Measurements from ENCODE around the gene RAMAC.
"Not testable (repeated sequence)": the region's sequence is repeated elsewhere in the genome, so short reads cannot be mapped to it uniquely, and the experiment has no call there.

RAMAC gene

DNA sequence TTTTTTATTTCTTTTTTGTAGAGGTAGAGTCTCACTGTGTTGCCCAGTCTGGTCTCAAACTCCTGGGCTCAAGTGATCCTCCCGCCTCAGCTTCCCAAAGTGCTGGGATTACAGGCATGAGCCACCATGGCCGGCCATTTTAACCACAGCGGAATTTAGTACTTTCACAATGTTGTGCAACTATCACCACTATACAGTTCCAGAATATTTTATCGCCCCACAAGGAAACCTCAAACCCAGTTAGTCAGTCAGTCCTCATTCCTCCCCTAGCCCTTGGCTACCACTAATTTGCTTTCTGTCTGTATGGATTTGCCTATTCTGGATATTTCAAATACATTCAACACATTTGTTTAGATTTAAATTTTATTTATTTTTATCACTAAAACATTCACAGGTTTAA, 17.9 kb upstream of the RAMAC start:
- no peak for DNase-seq (ENCODE audit: low read depth)

DNA sequence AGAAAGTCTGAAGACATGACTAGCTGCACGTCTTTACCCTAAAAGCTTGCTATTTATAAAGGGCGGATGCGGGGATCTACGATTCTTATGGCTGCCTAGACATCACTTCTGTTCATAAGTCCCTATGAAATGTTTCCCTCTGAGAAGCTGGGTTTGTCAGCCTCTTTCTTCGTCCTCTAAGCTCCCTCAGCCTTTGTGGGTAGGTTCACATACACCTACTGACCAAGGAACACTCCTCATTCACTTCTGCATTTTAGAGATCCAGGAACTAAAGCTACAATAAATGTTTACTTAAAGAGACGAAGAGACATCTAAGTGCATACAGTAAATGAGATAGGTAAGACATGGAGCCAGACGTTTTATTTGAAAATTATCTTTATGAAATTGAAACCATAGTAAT, 16.7 kb upstream of the RAMAC start:
- DNase-seq (ENCODE audit: low read depth), result no peak

DNA sequence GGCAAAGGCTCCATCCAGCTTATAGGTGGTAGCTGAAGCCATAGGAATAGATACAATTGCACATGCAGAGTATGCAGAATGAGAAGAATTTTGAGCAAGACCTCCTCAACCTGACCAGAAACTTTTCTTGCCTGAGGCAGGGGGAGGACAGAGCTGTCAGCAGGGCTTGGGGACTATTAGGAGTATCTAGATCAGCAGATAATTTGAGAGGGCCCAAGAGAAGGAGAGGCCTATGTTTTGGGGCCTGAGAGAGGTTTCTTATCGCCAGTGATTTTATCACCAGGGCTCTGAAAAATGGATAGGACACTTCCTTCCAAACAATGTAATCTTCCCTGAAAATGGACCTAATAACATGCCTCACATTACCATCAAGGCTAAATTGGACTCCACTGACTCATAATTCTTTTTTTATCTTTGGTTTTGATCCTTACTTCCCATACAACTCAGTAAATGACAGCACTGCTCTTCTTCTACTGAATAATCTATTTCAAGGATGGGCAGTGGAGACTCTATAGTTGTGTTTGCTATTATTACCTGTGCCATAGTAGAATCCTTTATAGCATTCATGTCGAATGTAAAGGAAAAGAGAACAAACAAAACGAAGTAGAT, 15.8 kb upstream of the RAMAC start:
- DNase-seq (ENCODE audit: low read depth), result no peak

DNA sequence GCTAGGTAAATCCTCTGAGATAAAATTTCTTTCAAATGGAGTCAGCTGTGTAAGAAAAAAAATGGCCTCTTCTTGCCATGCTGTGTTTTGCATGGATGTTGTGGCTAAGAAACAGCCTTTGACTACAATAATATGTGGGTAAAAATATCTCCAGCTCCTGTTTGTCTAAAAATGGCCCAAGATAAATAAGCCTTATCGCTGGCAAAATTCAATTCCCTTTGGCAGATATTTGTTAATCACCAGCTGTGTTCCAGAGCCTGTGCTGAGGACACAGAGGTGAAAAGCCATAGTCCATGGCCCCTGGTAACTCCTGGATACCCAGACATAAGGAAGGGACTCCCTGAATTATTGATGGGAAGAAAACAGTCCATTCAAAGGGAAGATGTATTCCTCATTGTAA, 15.3 kb upstream of the RAMAC start:
- no peak for DNase-seq (ENCODE audit: low read depth)

DNA sequence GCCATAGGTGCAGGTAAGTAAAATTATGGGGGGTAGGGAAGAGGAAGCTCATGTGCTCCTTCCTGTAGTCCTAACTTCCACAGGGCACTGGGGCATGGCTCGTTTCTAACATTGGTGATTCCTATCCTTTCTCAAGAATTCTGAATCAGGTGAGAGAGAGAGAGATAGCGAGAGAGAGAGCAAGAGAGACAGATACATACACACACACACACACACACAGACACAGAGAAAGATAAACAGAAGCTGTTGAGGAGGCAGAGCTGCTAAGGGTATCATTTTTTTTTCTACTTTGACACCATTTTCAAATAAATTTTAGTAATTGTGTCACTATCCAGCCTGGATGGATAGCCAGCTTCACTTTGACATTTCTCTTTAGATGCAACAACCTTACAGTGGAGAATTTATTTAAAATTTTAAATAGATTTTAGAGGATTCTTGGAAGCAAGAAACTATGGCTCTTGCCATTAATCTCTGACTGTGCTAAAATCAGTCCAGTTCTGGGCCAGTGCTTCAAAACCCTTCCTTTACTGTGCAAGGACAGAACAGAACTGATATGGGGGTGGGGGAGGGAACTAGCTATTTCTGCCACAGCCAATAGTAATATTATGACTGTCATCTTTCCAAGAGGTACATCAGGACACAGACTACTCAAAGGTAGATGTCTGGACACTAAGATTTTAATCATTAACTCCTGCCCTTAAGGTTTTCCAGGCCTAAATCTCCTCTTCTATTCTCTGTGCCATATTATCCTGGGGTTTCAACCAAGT, 14.6 kb upstream of the RAMAC start:
- DNase-seq (ENCODE audit: low read depth), result no peak

DNA sequence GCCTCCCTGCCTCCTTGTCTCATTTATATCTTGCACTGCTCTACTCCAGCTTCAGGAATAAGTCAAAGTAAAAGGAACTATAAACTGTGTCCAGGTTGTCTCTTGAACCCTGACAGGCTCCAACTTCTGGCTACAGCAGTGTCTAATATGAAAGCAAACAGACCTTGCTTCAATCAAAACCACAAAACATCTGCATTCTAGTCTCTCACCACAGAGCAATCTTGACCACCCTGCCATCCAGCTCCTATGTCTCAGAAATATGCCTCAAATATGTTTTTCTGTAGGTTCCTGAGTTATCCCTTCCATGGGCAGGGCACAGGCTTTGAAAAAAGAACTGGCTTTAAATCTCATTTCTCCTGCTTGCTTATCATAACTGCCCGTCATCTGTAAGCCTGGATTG, 13.0 kb upstream of the RAMAC start:
- no peak for DNase-seq (ENCODE audit: low read depth)

DNA sequence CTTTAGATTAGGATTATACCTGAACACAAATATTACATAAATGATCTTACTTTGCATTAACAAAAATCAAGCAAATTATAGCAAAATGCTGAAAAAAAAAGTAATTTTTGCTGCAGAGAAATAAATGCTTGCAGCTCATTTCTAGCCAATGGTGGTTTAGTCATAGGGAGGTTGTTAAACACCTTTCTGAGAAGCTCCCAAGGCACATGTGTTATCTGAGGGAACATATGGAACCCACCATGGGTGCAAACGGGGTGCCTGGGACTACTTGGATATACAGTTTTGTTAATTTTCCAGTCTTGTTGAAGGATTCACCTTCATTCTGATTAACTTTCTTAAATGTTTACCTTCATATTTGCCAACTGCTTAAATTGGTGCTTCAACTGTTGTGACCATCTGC, 8.9 kb upstream of the RAMAC start:
- no peak for DNase-seq (ENCODE audit: low read depth)

DNA sequence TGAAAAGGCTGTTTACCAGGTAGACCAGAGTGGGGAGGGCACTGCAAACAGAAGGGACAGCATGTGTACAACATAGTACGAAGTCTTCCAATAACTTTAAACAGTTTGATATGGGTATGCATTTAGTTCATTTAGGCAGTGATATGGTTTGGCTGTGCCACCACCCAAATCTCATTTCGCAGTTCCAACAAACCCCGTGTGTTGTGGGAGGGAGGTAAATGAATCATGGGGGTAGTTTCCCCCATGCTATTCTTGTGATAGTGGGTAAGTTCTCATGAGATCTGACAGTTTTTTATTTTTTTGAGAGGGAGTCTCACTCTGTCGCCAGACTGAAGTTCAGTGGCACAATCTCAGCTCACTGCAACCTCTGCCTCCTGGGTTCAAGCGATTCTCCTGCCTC, 7.6 kb upstream of the RAMAC start:
- no peak for DNase-seq (ENCODE audit: low read depth)

DNA sequence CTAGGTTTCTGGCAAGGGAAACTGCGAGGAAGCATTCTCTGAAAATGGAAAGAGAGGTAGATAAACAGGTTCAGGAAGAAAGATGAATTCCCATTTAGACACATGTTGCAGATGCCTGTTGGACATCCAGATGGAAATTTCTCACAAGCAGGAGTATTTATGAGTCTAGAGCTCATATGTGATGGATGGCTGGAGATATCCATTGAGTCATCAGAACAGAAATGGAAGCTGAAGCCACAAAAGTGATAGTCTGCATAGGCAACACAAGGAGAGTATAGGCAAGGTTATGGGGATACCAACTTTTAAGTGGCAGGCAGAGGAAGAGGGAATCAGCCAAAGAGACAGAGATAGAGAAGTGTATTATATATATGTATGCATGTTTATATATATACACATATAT, 6.3 kb upstream of the RAMAC start:
- no peak for DNase-seq (ENCODE audit: low read depth)

DNA sequence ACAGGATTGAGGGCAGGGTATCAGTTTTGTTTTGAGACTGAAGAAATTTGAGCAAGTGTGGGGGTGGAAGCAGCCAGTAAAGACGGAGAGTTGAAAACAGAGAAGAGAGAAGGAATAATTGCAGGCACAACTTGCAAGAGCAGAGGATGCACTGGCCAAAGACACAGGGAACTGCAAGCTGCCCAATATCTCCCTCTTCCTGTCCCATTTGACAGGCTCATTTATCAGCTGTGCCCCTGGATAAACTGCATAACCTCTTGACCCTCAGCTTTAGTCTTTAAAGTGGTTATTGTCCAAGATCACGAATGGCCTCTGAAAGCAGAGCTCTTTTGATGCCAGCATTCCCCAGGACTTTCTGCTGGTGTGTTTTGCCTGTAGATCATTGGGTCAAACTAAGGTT, 5.0 kb upstream of the RAMAC start:
- no peak for DNase-seq (ENCODE audit: low read depth)

DNA sequence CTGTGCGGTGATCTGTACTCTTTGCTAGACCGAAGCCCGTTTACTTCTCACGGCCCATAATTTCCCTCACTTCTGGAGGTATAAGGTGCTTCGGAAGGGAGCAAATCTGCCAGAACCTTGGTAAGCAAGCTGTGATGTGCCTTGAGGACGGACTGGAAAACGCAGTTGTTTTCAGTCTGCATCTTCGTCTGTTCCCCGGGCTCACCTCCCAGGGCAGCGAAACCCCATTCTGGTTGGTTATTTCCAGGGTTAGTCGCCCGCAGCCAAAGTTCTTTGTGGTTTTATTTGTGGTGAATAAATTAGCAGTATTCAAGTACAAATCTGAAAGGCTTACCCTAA, 401 bp downstream of the RAMAC start:
- DNase-seq (ENCODE audit: low read depth), result no peak

DNA sequence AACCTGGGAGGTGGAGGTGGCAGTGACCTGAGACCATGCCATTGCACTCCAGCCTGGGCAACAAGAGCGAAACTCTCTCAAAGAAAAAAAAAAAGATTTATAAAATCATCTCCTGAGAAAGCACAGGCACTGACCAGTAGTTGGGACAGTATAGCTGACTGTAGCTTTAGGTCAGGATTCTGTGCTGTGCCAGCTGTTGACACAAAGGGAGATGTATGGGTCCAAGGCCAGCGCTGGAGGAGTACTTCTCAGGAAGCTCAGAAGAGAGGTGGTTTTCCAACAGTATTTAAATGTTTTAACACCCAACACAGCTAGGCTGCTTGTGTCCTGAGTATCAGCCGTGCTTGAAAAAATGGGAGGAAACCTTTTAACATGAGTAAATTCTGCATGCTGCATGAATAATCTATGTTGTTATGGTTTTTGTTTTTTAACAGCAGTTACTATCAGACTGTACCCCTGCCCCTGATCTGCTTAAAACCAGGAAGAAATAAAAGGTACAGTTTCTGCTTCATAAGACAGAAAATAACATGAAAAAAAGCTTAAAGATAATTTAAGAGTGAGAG, 6.5 kb downstream of the RAMAC start:
- DNase-seq (ENCODE audit: low read depth), result no peak

DNA sequence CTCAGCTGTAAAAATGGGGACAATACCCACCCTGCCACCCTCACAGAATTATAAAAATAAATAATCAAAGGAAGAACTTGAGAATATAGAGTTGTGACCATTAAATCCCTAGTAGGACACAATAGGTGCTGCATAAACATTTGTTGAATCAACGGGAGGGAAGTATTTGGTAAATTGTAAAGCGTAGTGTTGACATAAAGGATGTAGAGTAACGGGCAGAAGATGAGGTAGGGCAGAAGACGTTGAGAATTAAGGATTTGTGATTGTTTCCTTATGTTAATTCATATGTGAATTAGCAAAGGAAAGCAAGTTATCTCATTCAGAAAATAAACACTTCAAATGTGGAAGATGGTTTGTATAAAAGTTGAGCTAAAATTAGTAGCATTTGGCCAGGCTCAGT, 7.1 kb downstream of the RAMAC start:
- no peak for DNase-seq (ENCODE audit: low read depth)

DNA sequence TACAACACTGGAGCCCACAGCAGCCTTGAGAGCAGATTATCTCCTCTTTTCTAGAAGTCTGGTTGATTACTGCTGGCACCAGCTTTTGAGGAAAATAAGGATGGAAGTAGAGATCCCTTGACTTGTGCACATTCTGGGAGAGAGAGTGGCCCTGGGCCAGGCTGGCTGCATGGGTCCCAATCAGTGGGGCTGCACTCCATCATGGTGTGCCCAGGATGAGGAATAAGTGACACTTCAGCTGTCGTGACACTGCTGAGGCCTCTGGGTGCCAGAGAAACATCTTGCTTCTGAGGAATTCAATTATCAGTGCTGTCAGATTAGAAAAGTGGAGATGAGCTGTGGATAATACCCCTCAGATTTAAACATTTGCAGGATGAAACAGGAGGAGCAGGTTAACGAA, 9.1 kb downstream of the RAMAC start:
- no peak for DNase-seq (ENCODE audit: low read depth)

DNA sequence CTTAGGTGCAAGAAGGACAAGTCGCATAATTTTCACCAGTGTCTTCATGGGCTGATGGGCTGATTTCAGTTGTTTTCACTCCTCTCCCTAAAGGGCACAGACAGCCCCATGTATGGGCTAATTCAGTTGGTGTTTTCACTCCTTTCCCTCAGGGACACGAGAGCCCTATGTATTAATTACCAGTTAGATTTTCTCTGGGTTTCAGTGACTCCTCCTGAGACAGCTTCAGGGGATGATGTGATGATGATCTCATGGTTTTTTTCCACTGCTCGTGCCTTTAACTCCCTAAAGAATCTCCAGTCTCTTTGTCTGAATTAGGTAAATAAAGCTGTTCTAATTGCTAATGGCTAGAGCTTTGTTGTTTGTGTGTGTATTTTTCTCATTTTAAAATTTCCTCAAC, 9.9 kb downstream of the RAMAC start:
- no peak for DNase-seq (ENCODE audit: low read depth)

DNA sequence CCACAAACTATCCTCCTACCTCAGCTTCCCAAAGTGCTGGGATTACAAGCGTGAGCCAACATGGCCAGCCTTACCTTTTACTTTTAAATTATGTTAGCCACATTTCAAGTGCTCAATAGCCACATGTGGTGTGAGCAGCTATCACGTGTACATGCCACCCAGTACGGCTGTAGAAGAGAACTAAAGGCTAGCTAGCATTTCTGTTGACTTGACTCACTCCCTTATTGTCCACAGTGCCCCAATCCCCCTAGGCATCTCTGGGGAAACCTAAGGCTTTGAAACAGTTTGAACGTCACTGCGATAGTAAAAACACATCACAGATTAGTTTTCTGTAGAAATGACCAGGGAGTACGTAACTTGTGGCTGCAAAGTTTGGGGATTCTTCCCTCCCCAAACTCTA, 13.4 kb downstream of the RAMAC start:
- no peak for DNase-seq (ENCODE audit: low read depth)

DNA sequence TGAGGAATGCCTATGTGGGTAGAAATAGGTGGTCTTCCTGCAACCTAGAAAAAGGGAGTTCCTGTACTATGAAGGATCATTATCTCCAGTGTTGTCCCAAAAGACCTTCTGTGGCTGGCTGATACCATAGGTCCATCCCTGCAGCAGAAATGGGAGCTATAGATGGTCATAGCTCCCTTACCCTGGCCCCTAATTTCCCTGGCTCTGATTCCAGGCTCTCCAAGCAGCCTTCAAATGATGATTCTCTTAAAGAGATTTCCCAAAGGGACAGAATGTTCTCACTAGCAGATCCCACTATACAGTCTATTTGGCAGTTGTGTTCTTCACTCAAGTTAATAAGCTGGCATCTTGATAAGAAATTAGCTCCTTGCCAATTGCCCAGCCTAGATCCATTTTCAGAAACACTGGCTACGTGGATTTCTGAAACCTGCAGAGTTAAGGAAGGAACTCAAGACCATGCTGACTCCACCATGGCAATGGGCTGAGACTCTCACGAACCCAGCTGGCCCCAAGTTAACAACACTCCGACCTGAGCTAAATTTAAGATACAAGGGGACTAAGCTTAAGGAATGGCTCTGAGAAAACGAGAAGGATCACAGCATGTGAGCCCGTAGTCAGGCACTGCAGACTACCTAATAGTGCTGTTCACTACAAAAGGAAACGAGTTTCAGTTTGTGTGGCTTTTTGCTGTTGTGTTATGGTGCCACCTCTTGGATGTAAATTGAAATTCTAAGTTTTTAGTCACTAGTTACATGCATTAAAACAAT, 14.1 kb downstream of the RAMAC start:
- DNase-seq (ENCODE audit: low read depth), result no peak

DNA sequence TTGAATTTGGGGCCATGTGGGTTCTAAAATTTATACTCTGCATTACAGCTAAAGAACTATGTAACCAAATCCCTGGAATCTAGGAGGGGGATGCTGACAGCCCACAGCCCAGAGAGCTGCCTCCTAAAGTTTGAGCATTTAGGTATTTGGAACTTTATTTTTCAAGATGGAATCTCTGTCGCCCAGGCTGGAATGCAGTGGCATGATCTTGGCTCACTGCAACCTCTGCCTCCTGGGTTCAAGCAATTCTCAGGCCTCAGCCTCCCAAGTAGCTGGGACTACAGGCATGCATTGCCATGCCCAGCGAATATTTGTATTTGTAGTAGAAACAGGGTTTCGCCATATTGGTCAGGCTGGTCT, 14.6 kb downstream of the RAMAC start:
- not testable (repeated sequence) for DNase-seq (ENCODE audit: low read depth)

DNA sequence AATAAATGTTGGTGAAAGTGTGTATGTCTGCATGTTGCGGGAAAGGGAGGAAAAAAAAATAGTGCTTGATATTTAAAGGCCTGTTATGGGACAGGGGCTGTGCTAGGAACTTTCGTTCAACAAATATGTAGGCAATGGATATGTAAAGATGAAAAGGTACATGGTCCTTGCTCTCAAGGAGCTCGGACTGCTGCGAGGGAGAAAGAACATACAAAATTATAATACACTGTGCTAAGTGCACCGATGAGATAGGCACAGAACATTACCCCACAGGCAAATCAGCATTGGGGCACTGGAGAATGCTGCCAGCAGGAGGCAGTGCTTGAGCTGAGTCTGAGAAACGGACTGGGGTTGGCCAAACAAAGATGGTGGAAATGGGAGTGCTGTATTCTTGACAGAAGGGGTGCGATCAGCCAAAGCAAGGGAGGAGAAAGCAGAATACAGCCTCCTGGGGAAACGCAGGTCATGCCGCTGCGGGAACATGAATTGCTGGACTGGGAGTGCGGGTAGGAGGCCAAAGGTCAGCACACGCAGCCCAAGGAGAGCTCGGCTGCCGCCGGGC, 24.8 kb downstream of the RAMAC start:
- DNase-seq (ENCODE audit: low read depth), result peak; percentile 51

DNA sequence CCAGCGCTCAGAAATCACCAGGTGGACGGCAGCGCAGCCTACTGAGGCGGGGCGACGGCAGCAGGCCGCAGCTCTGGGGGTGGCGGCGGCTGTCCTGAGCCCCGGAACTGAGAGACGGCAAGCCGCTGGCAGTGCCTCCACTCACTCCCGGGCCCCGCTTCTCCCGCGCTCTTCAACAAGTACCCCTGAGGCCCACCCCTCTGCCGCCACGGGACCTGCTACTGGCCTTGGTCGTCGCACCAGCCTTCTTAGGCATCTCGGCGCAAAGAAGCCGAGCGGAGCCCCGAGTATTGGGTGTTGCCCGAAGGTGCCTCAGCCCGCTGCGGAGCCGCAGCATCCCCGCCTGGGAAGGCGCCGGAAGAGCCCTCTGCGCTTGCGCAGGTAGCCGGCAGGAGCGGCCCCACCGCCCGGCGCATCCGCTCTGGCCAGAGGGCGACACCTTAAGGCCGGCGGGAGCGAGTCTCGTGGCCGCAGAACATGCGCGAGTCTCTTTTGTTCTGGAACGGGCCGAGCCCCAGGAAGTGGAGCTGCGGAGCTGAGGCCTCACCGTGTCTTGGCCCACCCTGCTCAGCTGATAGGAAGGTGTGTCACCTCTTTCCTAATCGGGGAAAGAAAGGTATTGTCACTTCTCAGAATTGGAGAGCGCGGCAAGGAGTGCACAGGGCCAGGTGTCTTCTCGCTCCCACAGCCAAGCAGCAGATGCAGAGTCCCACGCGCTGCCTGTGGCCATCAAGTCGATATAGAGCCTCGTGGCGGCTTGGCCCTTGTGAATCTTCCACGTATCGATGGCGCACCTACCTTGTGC, 25.5 kb downstream of the RAMAC start, which contains the start of gene C15orf40:
Gene C15orf40 (minus strand): TSS at position 369 of the 805 bp plus-strand sequence. CDS start 32 bp downstream, at position 337.
- peak; percentile 77 for DNase-seq (ENCODE audit: low read depth)

DNA sequence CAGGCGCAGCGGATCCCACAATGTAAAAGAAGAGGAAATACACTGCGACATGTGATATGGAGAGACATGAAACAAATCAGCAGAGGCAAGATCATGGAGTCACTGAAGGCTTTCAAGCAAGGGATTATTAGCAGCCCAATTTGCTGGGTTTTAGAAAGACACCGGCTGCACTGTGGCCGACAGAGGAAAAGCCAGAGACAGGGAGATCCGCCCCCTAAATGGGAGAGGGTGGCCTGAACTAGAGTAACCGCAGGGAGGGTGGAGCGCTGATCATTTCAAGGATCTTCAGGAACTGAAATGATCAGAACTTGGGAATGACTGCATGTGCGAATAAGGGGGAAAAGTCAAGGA, 26.0 kb downstream of the RAMAC start:
- DNase-seq (ENCODE audit: low read depth), result no peak

DNA sequence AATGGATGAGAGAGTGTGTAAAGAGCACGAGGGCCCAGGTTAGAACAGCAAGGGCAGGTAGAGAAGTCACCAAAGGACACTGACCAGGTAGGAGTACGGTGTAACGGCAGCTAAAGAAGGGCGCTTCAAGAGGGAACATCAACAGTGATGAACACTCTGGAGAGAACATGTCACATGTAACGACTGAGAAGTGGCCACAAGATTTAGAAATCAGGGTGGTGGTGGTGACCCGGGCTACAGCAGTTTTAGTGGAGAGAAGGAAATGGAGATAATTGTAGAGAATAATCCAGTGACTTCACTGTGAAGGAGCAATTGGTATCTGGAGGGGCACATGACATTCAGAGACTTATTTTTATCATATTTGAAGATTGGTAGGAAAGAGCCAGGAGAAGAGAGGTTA, 26.6 kb downstream of the RAMAC start:
- no peak for DNase-seq (ENCODE audit: low read depth)
